ENCODE results near the gene PLD3. TPM values are rescaled to one million over a fixed set of nuclear protein-coding genes. Genes with fewer than 3 reads are reported as not detected.

PLD3 gene, protein sequence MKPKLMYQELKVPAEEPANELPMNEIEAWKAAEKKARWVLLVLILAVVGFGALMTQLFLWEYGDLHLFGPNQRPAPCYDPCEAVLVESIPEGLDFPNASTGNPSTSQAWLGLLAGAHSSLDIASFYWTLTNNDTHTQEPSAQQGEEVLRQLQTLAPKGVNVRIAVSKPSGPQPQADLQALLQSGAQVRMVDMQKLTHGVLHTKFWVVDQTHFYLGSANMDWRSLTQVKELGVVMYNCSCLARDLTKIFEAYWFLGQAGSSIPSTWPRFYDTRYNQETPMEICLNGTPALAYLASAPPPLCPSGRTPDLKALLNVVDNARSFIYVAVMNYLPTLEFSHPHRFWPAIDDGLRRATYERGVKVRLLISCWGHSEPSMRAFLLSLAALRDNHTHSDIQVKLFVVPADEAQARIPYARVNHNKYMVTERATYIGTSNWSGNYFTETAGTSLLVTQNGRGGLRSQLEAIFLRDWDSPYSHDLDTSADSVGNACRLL
- total RNA-seq, result 156 TPM
- long read RNA-seq, transcript PLD3-213 (3 exons, 750 nt), result minor isoform, 15 of 252 reads
- long read RNA-seq, transcript PLD3-207 (13 exons, 2,140 nt), result major isoform, 21 of 252 reads
- long read RNA-seq, partial matches to known transcripts, result 67 of 252 reads
- long read RNA-seq, other reads (novel, unspliced or antisense), result 144 of 252 reads

DNA sequence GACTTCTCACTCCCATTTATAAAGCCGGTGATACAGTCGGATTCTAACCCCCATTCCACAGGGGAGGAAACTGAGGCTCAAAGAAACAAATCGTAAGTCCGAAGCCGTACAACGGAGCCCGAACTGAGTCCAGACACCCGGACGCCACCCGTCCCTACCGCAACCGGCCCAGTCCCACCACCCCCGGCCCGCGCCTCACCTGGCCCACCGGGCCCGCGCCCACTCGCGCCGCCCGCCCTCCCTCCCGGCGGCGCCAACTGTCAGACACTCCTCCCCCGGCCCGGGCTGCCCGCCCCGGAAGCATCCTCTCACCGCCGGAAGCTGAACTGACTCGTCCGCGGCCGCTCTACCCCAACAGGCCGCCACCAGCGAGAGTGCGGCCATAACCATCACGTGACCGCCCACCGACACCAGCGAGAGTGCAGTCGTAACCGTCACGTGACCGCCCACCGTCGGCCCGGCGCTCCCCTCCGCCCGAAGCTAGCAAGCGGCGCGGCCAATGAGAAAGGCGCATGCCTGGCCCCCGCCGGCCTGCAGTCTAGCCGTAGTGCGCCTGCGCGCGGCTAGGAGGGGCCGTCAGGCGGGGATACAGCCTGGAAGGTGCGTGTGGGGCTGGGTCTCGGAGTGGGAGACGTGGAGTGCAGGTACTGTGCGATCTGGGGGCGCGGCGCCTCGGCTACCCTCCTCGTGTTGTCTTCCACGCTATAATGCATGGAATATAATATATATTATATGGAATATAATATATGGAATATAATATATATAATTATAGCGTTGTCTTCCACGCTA lies at the start of gene PLD3, which contains the start of gene C19orf47:
Gene PLD3 (plus strand): TSS at position 571 of the 789 bp plus-strand sequence. CDS start 17,789 bp downstream, outside the sequence.
Gene C19orf47 (minus strand): TSS at position 273 of the 789 bp plus-strand sequence. CDS start 6,540 bp downstream, outside the sequence.
- H3K4me1 ChIP-seq, result peaks cover 55% of the 10 kb centered on the region
- peak within 1 kb of the TSS; percentile 89 for H3K27ac ChIP-seq (replicated peaks)
- H3K27me3 ChIP-seq (ENCODE audit: low read depth), result no peaks in the 10 kb centered on the region
- intact Hi-C loops (cut with micrococcal nuclease), result no loop called here
- no peaks in the 10 kb centered on the region for H3K9me3 ChIP-seq (replicated peaks)
- TF ChIP-seq, protein P1, sequence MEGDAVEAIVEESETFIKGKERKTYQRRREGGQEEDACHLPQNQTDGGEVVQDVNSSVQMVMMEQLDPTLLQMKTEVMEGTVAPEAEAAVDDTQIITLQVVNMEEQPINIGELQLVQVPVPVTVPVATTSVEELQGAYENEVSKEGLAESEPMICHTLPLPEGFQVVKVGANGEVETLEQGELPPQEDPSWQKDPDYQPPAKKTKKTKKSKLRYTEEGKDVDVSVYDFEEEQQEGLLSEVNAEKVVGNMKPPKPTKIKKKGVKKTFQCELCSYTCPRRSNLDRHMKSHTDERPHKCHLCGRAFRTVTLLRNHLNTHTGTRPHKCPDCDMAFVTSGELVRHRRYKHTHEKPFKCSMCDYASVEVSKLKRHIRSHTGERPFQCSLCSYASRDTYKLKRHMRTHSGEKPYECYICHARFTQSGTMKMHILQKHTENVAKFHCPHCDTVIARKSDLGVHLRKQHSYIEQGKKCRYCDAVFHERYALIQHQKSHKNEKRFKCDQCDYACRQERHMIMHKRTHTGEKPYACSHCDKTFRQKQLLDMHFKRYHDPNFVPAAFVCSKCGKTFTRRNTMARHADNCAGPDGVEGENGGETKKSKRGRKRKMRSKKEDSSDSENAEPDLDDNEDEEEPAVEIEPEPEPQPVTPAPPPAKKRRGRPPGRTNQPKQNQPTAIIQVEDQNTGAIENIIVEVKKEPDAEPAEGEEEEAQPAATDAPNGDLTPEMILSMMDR (IDR thresholded peaks at IDR 0.05; ENCODE audit: borderline replicate concordance), result no peak
- DNase-seq, result peak; percentile 100
- peak within 1 kb of the TSS; percentile 80 for H3K4me3 ChIP-seq
- no peaks in the 10 kb centered on the region for H3K36me3 ChIP-seq

DNA sequence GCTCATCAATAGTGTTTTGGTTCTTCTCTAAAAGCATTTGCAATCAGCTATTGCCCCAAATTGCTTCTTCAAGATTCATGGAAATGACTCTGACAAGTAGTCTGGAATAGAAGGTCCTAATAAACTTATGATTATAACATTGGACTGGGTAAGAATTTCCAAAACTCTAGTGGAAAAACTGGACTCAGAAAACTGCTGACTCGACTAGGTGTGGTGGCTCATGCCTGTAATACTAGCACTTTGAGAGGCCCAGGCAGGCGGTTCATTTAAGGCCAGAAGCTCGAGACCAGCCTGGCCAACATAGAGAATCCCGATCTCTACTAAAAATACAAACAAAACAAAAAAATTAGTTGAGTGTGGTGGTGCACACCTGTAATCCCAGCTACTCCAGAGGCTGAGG lies 47.8 kb upstream of the PLD3 start:
- no peak for DNase-seq
- Histone ChIP-seq H3K4me1 (no peaks in the 10 kb centered on the region), H3K27ac (replicated peaks) (no peak overlapping the region), H3K4me3 (no peak overlapping the region), H3K36me3 (no peaks in the 10 kb centered on the region), H3K9me3 (replicated peaks) (no peaks in the 10 kb centered on the region), H3K27me3 (ENCODE audit: low read depth) (no peaks in the 10 kb centered on the region)
- intact Hi-C loops (cut with micrococcal nuclease), result no loop called here
- TF ChIP-seq, protein P1 (IDR thresholded peaks at IDR 0.05; ENCODE audit: borderline replicate concordance), result no peak

DNA sequence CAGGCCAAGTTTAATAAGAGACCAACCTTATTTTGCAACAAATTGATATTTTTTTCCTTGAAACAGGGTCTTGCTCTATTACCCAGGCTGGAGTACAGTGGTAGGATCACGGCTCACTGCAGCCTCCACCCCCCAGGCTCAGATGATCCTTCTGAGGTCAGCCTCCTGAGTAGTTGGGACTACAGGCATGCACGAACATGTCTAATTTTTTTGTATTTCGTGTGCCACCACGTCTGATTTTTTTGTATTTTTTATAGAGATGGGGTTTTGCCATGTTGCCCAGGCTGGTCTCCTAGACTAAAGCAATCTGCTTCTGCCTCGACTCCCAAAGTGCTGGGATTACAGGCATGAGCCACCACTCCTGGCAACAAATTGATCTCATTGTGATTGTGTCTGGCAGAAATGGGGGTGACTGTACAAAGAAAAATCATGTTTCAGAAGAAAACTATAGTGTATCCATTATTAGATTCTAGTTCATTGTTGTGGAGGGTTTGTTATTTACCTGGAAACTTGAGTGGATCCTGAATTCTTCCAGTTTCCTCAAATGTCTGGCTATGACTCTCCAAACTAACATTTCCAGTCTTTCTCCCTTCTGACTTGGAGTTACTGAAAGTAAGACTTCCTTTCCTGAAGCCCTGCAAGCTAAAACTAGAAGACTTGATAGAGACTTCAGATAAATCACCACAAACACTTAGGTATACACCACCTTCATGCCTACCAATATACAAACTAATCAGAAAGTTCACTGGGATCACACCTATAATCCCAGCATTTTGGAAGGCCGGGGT lies 46.1 kb upstream of the PLD3 start:
- Histone ChIP-seq H3K9me3 (replicated peaks) (no peaks in the 10 kb centered on the region), H3K4me3 (no peak overlapping the region), H3K36me3 (no peaks in the 10 kb centered on the region), H3K4me1 (no peaks in the 10 kb centered on the region), H3K27ac (replicated peaks) (no peak overlapping the region), H3K27me3 (ENCODE audit: low read depth) (no peaks in the 10 kb centered on the region)
- DNase-seq, result no peak
- TF ChIP-seq, protein P1 (IDR thresholded peaks at IDR 0.05; ENCODE audit: borderline replicate concordance), result no peak
- intact Hi-C loops (cut with micrococcal nuclease), result no loop called here

DNA sequence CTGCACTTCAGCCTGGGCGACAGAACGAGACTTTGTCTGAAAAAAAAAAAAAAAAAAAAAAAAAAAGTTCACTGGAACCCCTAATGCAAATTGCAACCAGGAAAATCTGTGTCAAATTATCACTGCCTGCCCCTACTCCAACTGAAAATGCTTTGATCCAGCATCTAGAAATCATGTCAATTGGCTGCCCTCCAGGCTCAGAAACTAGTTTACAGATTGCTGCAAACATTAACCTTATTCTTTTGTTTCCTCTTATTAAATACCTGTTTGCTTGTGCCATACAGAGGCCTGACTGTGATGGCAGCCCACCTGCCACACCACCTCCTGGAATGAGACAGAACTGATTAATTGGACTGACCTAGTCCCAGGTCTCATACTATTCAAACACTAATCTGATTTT lies 44.7 kb upstream of the PLD3 start:
- no peak overlapping the region for H3K27ac ChIP-seq (replicated peaks)
- TF ChIP-seq, protein P1 (IDR thresholded peaks at IDR 0.05; ENCODE audit: borderline replicate concordance), result no peak
- no peaks in the 10 kb centered on the region for H3K9me3 ChIP-seq (replicated peaks)
- no peak for DNase-seq
- no peaks in the 10 kb centered on the region for H3K36me3 ChIP-seq
- no peaks in the 10 kb centered on the region for H3K4me1 ChIP-seq
- intact Hi-C loops (cut with micrococcal nuclease), result no loop called here
- H3K4me3 ChIP-seq, result no peak overlapping the region
- no peaks in the 10 kb centered on the region for H3K27me3 ChIP-seq (ENCODE audit: low read depth)
